GM12878 (cell line): ENCODE results near the gene TNFSF9. TPM values are rescaled to one million over a fixed set of nuclear protein-coding genes. Genes with fewer than 3 reads are reported as not detected.
A peak's percentile ranks its signal among the peaks of the same experiment; 100 is the strongest.

Source experiments
- ATAC-seq: fragments of 200-7000 bp; cut with Tn5 transposase; 3 replicates; pipeline ENCODE4 v1.9.1; 2020; ENCODE audit warnings: mild to moderate bottlenecking, moderate library complexity
- BruUV-seq: library from RNA; stranded (reverse); fragments of 400-500 nt; replicated peaks from 2 replicates; lab custom pipeline; 2021; lab: Mats Ljungman, UMichigan
- CTCF ChIA-PET: fragments of 300-600 bp; sonication (Branson Sonifier 250); formaldehyde crosslinking; extraction: SDS; loops from one replicate; lab custom pipeline; 2021; ENCODE audit warnings: inconsistent platforms; lab: Yijun Ruan, JAX
- POLR2A ChIA-PET: fragments of 350-600 bp; formaldehyde crosslinking; extraction: SDS; loops from one replicate; lab custom pipeline; 2021; ENCODE audit warnings: inconsistent platforms; lab: Charles Lee
- RAD21 ChIA-PET: fragments of 300-600 bp; sonication (Branson Sonifier 250); formaldehyde crosslinking; loops from one replicate; lab custom pipeline; 2023; ENCODE audit warnings: antibody characterized with exemption; ENCODE audit not compliant: unreplicated experiment; lab: Charles Lee
- SMC1A ChIA-PET: fragments of 300-600 bp; sonication (Branson Sonifier 250); formaldehyde crosslinking; loops from one replicate; lab custom pipeline; 2023; ENCODE audit not compliant: unreplicated experiment, uncharacterized antibody; lab: Charles Lee
- DNase-seq: peaks from one replicate; pipeline ENCODE4 v3.0.0-alpha.2; 2011; ENCODE audit warnings: low read depth, low spot score
- FAIRE-seq: peaks from 3 replicates; lab custom pipeline; 2011; peaks lifted over from hg19 to GRCh38; lab: Jason Lieb, UNC
- H2AFZ ChIP-seq: 2 replicates; pipeline ENCODE4 v1.6.0; 2011; ENCODE audit warnings: low read depth, low read length, control low read depth; ENCODE audit not compliant: control insufficient read depth
- H3K27ac ChIP-seq: 2 replicates; pipeline ENCODE4 v1.5.1; 2011; ENCODE audit warnings: control low read depth; ENCODE audit not compliant: control insufficient read depth, insufficient read depth
- H3K27me3 ChIP-seq, 2 experiments: replicated peaks in 1 of 2; 2 replicates each; pipeline versions ENCODE4 v1.6.0 to v1.6.1; 2011; ENCODE audit warnings: low read length in 1 of 2; ENCODE audit not compliant: control insufficient read depth in 2 of 2, insufficient read depth in 2 of 2
- H3K36me3 ChIP-seq, 2 experiments: 2 replicates each; pipeline ENCODE4 v1.5.1; 2011; ENCODE audit warnings: low read length in 1 of 2; ENCODE audit not compliant: control insufficient read depth in 2 of 2, insufficient read depth in 2 of 2
- H3K4me1 ChIP-seq: 2 replicates; pipeline ENCODE4 v1.6.1; 2011; ENCODE audit warnings: mild to moderate bottlenecking, low read length, moderate library complexity, mixed read lengths; ENCODE audit not compliant: control insufficient read depth, insufficient read depth
- H3K4me2 ChIP-seq: 2 replicates; pipeline ENCODE4 v1.6.0; 2011; ENCODE audit warnings: control low read depth; ENCODE audit not compliant: control insufficient read depth, insufficient read depth
- H3K4me3 ChIP-seq: fragments of 200-600 bp; sonication (generic); 2 replicates; pipeline ENCODE4 v1.5.1; 2016
- H3K79me2 ChIP-seq: 2 replicates; pipeline ENCODE4 v1.6.0; 2011; ENCODE audit warnings: low read length; ENCODE audit not compliant: control insufficient read depth, insufficient read depth
- H3K9ac ChIP-seq: 2 replicates; pipeline ENCODE4 v1.8.0; 2011; ENCODE audit warnings: low read length, control low read depth, mixed read lengths; ENCODE audit not compliant: control insufficient read depth, insufficient read depth
- H3K9me3 ChIP-seq: replicated peaks from 3 replicates; pipeline ENCODE4 v1.5.1; 2011; ENCODE audit warnings: mild to moderate bottlenecking, low read length; ENCODE audit not compliant: control insufficient read depth, insufficient read depth
- H4K20me1 ChIP-seq: 2 replicates; pipeline ENCODE4 v1.6.0; 2011; ENCODE audit not compliant: control insufficient read depth, insufficient read depth
- BMI1 ChIP-seq: fragments of 450-650 bp; IDR thresholded peaks from 2 replicates; pipeline ENCODE4 v1.6.1; 2016; ENCODE audit warnings: mild to moderate bottlenecking, moderate library complexity, borderline replicate concordance
- EED ChIP-seq: sonication (generic); IDR thresholded peaks from 2 replicates; pipeline ENCODE4 v1.6.1; 2016; ENCODE audit warnings: antibody characterized with exemption, low read depth
- EGR1 ChIP-seq, 2 experiments: IDR thresholded peaks; 1 replicate in 1 of 2; 2 replicates in 1 of 2; pipeline ENCODE4 v1.6.1; 2011 to 2012; ENCODE audit warnings: low read depth in 2 of 2, low read length in 2 of 2, borderline replicate concordance in 1 of 2, mild to moderate bottlenecking in 1 of 2, moderate library complexity in 1 of 2
- HDGF ChIP-seq: fragments of 450-650 bp; IDR thresholded peaks from 2 replicates; pipeline ENCODE4 v1.6.1; 2016; ENCODE audit warnings: antibody characterized with exemption
- MYC ChIP-seq: IDR thresholded peaks from 2 replicates; pipeline ENCODE4 v1.6.1; 2011; ENCODE audit warnings: mild to moderate bottlenecking, low read length, moderate library complexity, inconsistent platforms; ENCODE audit not compliant: insufficient read depth, insufficient replicate concordance, insufficient read length, severe bottlenecking
- NFYA ChIP-seq: IDR thresholded peaks from 2 replicates; pipeline ENCODE4 v1.6.1; 2011; ENCODE audit warnings: low read depth, mild to moderate bottlenecking, low read length, improper control_type of control experiment, borderline replicate concordance
- NKRF ChIP-seq: fragments of 450-650 bp; conservative IDR thresholded peaks from 2 replicates; pipeline ENCODE4 v1.6.1; 2017; ENCODE audit warnings: mild to moderate bottlenecking, moderate library complexity
- NR2C2 ChIP-seq: IDR thresholded peaks from 2 replicates; pipeline ENCODE4 v1.6.1; 2011; ENCODE audit warnings: borderline replicate concordance, low read depth; ENCODE audit not compliant: control insufficient read depth, insufficient read length
- RBBP5 ChIP-seq: fragments of 200-600 bp; sonication (generic); conservative IDR thresholded peaks from 2 replicates; pipeline ENCODE4 v1.6.1; 2016
- SREBF2 ChIP-seq: IDR thresholded peaks from 2 replicates; pipeline ENCODE4 v1.6.1; 2012; ENCODE audit warnings: mild to moderate bottlenecking, low read length
- TBL1XR1 ChIP-seq: IDR thresholded peaks from 2 replicates; pipeline ENCODE4 v1.6.1; 2012; ENCODE audit warnings: low read depth, low read length, improper control_type of control experiment
- ZNF207 ChIP-seq: fragments of 450-650 bp; IDR thresholded peaks from 2 replicates; pipeline ENCODE4 v1.6.1; 2014; ENCODE audit warnings: antibody characterized with exemption, mild to moderate bottlenecking, borderline replicate concordance
- WGBS: methylation state at CpG from one replicate; pipeline ENCODE4 v1.1.6; 2016; ENCODE audit warnings: low lambda C conversion rate; ENCODE audit not compliant: insufficient replicate concordance, insufficient coverage; ENCODE audit errors: missing lambda C conversion rate; 5-methylcytosine and 5-hydroxymethylcytosine counted together
- in situ Hi-C: fragments of 300-500 bp; cut with MboI; formaldehyde crosslinking; loops from 9 replicates; pipeline ENCODE4 v1.14.3; 2018; ENCODE audit warnings: mixed read lengths
- intact Hi-C: fragments of 100-400 bp; cut with micrococcal nuclease; formaldehyde crosslinking; loops from one replicate; pipeline ENCODE4 v1.14.2; 2022; ENCODE audit not compliant: unreplicated experiment
- polyA plus RNA-seq, 11 experiments: library from polyadenylated mRNA; depleted of rRNA in 4 of 11; unstranded in 6 of 11; stranded (reverse) in 5 of 11; fragments of >200 nt; fragmentation: Nextera tagmentation in 4 of 11; fragmentation: Illumina TruSeq in 1 of 11; extraction: Ambion mirVana in 4 of 11; extraction: Trizol in 1 of 11; gene quantifications; 1 replicate in 1 of 11; 2 replicates in 10 of 11; pipeline versions ENCODE4 v1.2.1 to v1.2.3, GENCODE V29; 2011 to 2016; ENCODE audit warnings: inconsistent platforms in 2 of 11, missing spikeins in 2 of 11, low read depth in 1 of 11
- total RNA-seq, 4 experiments: library from RNA; depleted of rRNA in 3 of 4; stranded (reverse); fragments of >200 nt in 3 of 4; fragmentation: Illumina TruSeq in 1 of 4; extraction: Trizol in 1 of 4; gene quantifications; 2 replicates each; pipeline versions ENCODE4 v1.2.1 to v1.2.3, GENCODE V29; 2013 to 2021
- TF ChIP-seq, protein P1 (sequence below): fragments of 150-350 bp; IDR thresholded peaks from 2 replicates; pipeline ENCODE4 v1.6.1; 2014; ENCODE audit warnings: mild to moderate bottlenecking, low read depth, low read length
- TF ChIP-seq, protein P2 (sequence below): fragments of 450-650 bp; formaldehyde crosslinking; IDR thresholded peaks from 2 replicates; pipeline ENCODE4 v1.5.0; 2022; ENCODE audit warnings: mild to moderate bottlenecking, missing genetic modification characterization

The TNFSF9 gene
- total and polyA plus RNA-seq, 10 of the 15 experiments (the other 5 are each of a cell fraction or from before 2014, with no cell fraction given), result 6.2 to 75.3 (median 22.1) TPM

- TF ChIP-seq TBL1XR1, result no peak
- no peak for TF ChIP-seq NR2C2
- no peak for TF ChIP-seq MYC
- peak; percentile 75; the same call in 1 of the 2 replicates for TF ChIP-seq ZNF207
- TF ChIP-seq, protein P1, sequence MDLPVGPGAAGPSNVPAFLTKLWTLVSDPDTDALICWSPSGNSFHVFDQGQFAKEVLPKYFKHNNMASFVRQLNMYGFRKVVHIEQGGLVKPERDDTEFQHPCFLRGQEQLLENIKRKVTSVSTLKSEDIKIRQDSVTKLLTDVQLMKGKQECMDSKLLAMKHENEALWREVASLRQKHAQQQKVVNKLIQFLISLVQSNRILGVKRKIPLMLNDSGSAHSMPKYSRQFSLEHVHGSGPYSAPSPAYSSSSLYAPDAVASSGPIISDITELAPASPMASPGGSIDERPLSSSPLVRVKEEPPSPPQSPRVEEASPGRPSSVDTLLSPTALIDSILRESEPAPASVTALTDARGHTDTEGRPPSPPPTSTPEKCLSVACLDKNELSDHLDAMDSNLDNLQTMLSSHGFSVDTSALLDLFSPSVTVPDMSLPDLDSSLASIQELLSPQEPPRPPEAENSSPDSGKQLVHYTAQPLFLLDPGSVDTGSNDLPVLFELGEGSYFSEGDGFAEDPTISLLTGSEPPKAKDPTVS, result peak; percentile 70; the same call in 1 of the 2 replicates
- no peak for TF ChIP-seq HDGF
- TF ChIP-seq, all 136 proteins: peak for 68
Observed at GRCh38 chr19:6527893-6528543, 2.8 kb upstream of the TNFSF9 start (continued).

DNA sequence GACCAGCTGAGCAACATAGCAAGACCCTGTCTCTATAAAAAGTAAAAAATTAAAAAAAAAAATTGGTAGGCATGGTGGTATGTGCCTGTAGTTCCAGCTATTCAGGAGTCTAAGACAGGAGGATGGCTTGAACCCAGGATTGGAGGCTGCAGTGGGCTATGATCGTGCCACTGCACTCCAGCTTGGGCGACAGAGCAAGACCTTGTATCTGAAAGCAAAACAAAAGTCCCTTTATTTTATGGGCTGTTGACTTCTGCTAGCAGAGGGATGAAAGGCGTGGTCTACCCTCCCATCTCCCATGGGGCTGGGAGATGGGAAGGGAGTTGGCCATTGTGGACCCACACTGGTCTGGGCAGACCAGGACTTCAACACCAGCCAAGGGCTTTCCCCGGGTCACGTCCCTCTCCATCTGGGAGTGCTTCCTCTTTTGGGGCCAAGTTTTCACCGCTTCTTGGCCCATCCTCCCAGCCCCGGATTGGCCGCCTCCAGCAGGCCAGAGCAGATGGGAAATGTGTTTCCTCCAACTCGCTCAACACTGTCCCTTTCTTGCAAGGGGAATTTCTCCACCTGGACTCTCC is 2.2 kb upstream of the TNFSF9 start:
- peak overlapping the region; percentile 99 for H3K4me3 ChIP-seq
- no peak overlapping the region for H2AFZ ChIP-seq
- intact Hi-C loops, result loop anchor here (2.0 kb wide), 1 partner anchor 72 kb away; no protein-coding TSS in a partner anchor
- FAIRE-seq (no peak), ATAC-seq (peak; percentile 25), DNase-seq (no peak)
- peaks cover 44% of the 10 kb centered on the region for H3K79me2 ChIP-seq
- POLR2A ChIA-PET, result interaction anchor here (0.6 to 1.4 kb wide), 11 partner anchors 7 to 102 kb away, joined by 3 to 10 read pairs (median 3); partner anchors contain the start of gene CD70
- H3K4me1 ChIP-seq, result peaks cover 28% of the 10 kb centered on the region
- peak overlapping the region; percentile 73 for H3K4me2 ChIP-seq
- CTCF ChIA-PET, result interaction anchor here (0.7 to 1.3 kb wide), 4 partner anchors 11 to 105 kb away, joined by 3 to 8 read pairs (median 4); no protein-coding TSS in a partner anchor
- RAD21 ChIA-PET, result interaction anchor here (0.7 to 1.9 kb wide), 10 partner anchors 9 to 244 kb away, joined by 3 to 15 read pairs (median 6); partner anchors contain the start of genes TNFSF14 and VAV1
- peak overlapping the region; percentile 74 for H3K9ac ChIP-seq
- H3K36me3 ChIP-seq, result no peaks in the 10 kb centered on the region
- H3K27me3 ChIP-seq, result no peaks in the 10 kb centered on the region
- BruUV-seq, result no TSS peak
- in situ Hi-C loops, result loop anchor here (10.0 kb wide), 1 partner anchor 1176 kb away; the partner anchor contains the start of gene FCER2
- SMC1A ChIA-PET, result interaction anchor here (0.7 to 1.6 kb wide), 8 partner anchors 8 to 146 kb away, joined by 3 to 4 read pairs (median 3); no protein-coding TSS in a partner anchor
- H3K9me3 ChIP-seq, result no peaks in the 10 kb centered on the region
- WGBS, result 0% methylated on average over 9 of the region's 9 CpGs
- H4K20me1 ChIP-seq, result no peaks in the 10 kb centered on the region
- H3K27ac ChIP-seq, result peak overlapping the region; percentile 83
- no peak for TF ChIP-seq SREBF2
- TF ChIP-seq EED, result peak; percentile 96
- TF ChIP-seq, protein P2, sequence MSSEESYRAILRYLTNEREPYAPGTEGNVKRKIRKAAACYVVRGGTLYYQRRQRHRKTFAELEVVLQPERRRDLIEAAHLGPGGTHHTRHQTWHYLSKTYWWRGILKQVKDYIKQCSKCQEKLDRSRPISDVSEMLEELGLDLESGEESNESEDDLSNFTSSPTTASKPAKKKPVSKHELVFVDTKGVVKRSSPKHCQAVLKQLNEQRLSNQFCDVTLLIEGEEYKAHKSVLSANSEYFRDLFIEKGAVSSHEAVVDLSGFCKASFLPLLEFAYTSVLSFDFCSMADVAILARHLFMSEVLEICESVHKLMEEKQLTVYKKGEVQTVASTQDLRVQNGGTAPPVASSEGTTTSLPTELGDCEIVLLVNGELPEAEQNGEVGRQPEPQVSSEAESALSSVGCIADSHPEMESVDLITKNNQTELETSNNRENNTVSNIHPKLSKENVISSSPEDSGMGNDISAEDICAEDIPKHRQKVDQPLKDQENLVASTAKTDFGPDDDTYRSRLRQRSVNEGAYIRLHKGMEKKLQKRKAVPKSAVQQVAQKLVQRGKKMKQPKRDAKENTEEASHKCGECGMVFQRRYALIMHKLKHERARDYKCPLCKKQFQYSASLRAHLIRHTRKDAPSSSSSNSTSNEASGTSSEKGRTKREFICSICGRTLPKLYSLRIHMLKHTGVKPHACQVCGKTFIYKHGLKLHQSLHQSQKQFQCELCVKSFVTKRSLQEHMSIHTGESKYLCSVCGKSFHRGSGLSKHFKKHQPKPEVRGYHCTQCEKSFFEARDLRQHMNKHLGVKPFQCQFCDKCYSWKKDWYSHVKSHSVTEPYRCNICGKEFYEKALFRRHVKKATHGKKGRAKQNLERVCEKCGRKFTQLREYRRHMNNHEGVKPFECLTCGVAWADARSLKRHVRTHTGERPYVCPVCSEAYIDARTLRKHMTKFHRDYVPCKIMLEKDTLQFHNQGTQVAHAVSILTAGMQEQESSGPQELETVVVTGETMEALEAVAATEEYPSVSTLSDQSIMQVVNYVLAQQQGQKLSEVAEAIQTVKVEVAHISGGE, result no peak
- TF ChIP-seq RBBP5, result no peak
- no peak for TF ChIP-seq BMI1
- TF ChIP-seq EGR1 (IDR thresholded peaks at IDR 0.05; ENCODE audit: borderline replicate concordance in 1 of 2, low read depth in 2 of 2, low read length in 2 of 2), result no peak
- no peak for TF ChIP-seq NFYA
- TF ChIP-seq NKRF, result peak; percentile 68
